ENCODE data around the gene PLXNA1.

- TF ChIP-seq POLR2A (IDR thresholded peaks at IDR 0.05) = no peak
- TF ChIP-seq CTCF (IDR thresholded peaks at IDR 0.05) = no peak
Measured at GRCh38 chr3:126955004-126955790, 27.7 kb upstream of the PLXNA1 start.

Measured in uterus (tissue), 2 donors.